ENCODE data around the gene SLC15A1. TPM values are rescaled to one million over a fixed set of nuclear protein-coding genes. Genes with fewer than 3 reads are reported as not detected.

Gene SLC15A1
- total and polyA plus RNA-seq, 4 donors, result 5.8 to 19.7 (median 11.6) TPM

DNA sequence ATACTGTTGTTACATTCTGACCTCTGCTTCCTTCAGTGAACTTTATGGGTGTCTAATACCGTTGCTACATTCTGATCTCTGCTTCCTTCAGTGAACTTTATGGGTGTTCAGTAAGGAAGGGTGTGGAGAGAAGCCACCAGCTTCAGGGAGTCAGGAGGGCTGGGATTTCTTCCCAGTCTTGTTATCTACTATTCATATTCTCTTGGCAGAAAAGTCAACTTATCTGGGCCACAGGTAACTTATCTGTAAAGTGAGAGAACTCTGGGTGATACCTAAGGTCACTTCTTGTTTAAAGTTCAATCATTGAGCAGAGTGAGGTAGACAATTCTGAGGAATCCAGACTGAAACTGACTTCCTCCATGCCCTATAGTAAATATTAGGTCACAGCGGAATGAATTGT, 104.3 kb downstream of the SLC15A1 start:
- Histone ChIP-seq H3K27ac (ENCODE audit: low read depth in 1 of 2, low read length in 2 of 2) (no peak overlapping the region), H3K36me3 (ENCODE audit: control insufficient read depth in 4 of 4, insufficient read depth in 3 of 4, low read depth in 1 of 4, low read length in 3 of 4) (no peaks in the 10 kb centered on the region), H3K9me3 (ENCODE audit: control insufficient read depth in 4 of 4, low read length in 3 of 4) (no peaks in the 10 kb centered on the region), H3K4me1 (ENCODE audit: control insufficient read depth in 4 of 4, insufficient read depth in 4 of 4, low read length in 3 of 4) (peaks cover 0 to 17% (median 8%) of the 10 kb centered on the region in 4 donors), H3K4me3 (ENCODE audit: low read depth in 1 of 3, low read length in 3 of 3) (no peak overlapping the region), H3K9ac (ENCODE audit: low read depth in 1 of 2, low read length in 2 of 2) (no peak overlapping the region), H3K27me3 (ENCODE audit: control insufficient read depth in 4 of 4, insufficient read depth in 4 of 4, low read length in 3 of 4) (no peaks in the 10 kb centered on the region)
- 30% methylated on average over 2 of the region's 2 CpGs for WGBS
- TF ChIP-seq HNF4A (conservative IDR thresholded peaks at IDR 0.05) (peak; percentile 24 to 36), TAF1 (conservative IDR thresholded peaks at IDR 0.05) (no peak), CTCF (IDR thresholded peaks at IDR 0.05; ENCODE audit: low read depth, low read length, missing input control) (no peak), RXRA (IDR thresholded peaks at IDR 0.05) (peak; percentile 47 to 48)
- DNase-seq (ENCODE audit: low spot score), result no peak

DNA sequence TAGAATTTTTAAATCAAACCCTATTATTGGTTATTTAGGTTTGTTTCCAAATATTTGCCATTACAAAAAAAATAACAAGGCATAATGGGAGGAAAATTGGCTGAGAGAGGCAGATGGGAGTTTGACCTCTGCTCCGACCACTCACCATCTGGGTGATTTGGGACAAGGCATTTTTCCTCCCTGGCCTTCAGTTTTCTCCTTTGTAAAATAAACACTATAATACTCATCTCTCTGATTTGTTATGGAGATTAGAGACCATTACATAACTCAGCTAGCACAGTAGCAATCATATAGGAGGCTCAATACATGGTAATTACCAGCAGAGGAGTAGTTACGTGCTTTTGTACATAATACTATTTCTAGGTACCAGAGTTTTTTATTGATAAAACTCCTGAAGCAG, 105.4 kb downstream of the SLC15A1 start:
- Histone ChIP-seq H3K9ac (ENCODE audit: low read depth in 1 of 2, low read length in 2 of 2) (no peak overlapping the region), H3K4me1 (ENCODE audit: control insufficient read depth in 4 of 4, insufficient read depth in 4 of 4, low read length in 3 of 4) (peaks cover 0 to 15% (median 7%) of the 10 kb centered on the region in 4 donors), H3K27me3 (ENCODE audit: control insufficient read depth in 4 of 4, insufficient read depth in 4 of 4, low read length in 3 of 4) (no peaks in the 10 kb centered on the region), H3K9me3 (ENCODE audit: control insufficient read depth in 4 of 4, low read length in 3 of 4) (no peaks in the 10 kb centered on the region), H3K27ac (ENCODE audit: low read depth in 1 of 2, low read length in 2 of 2) (no peak overlapping the region), H3K36me3 (ENCODE audit: control insufficient read depth in 4 of 4, insufficient read depth in 3 of 4, low read depth in 1 of 4, low read length in 3 of 4) (no peaks in the 10 kb centered on the region), H3K4me3 (ENCODE audit: low read depth in 1 of 3, low read length in 3 of 3) (no peak overlapping the region)
- WGBS, result 87% methylated on average over 2 of the region's 2 CpGs
- TF ChIP-seq JUND (IDR thresholded peaks at IDR 0.05) (no peak), RXRA (IDR thresholded peaks at IDR 0.05) (no peak), FOXA1 (IDR thresholded peaks at IDR 0.05) (no peak), HNF4A (conservative IDR thresholded peaks at IDR 0.05) (no peak), TAF1 (conservative IDR thresholded peaks at IDR 0.05) (no peak), RAD21 (IDR thresholded peaks at IDR 0.05) (no peak), ATF3 (IDR thresholded peaks at IDR 0.05) (no peak), SP1 (IDR thresholded peaks at IDR 0.05) (no peak), EGR1 (IDR thresholded peaks at IDR 0.05; ENCODE audit: low read depth in 2 of 2) (no peak), GABPA (IDR thresholded peaks at IDR 0.05 in 1 of 2, conservative IDR thresholded peaks at IDR 0.05 in 1 of 2) (no peak), FOXA2 (IDR thresholded peaks at IDR 0.05) (no peak), HNF4G (IDR thresholded peaks at IDR 0.05) (no peak), YY1 (IDR thresholded peaks at IDR 0.05) (no peak), REST (IDR thresholded peaks at IDR 0.05) (no peak), NR2F2 (IDR thresholded peaks at IDR 0.05) (no peak), CTCF (IDR thresholded peaks at IDR 0.05; ENCODE audit: low read depth, low read length, missing input control) (no peak)
- TF ChIP-seq, protein P1, sequence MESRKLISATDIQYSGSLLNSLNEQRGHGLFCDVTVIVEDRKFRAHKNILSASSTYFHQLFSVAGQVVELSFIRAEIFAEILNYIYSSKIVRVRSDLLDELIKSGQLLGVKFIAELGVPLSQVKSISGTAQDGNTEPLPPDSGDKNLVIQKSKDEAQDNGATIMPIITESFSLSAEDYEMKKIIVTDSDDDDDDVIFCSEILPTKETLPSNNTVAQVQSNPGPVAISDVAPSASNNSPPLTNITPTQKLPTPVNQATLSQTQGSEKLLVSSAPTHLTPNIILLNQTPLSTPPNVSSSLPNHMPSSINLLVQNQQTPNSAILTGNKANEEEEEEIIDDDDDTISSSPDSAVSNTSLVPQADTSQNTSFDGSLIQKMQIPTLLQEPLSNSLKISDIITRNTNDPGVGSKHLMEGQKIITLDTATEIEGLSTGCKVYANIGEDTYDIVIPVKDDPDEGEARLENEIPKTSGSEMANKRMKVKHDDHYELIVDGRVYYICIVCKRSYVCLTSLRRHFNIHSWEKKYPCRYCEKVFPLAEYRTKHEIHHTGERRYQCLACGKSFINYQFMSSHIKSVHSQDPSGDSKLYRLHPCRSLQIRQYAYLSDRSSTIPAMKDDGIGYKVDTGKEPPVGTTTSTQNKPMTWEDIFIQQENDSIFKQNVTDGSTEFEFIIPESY (IDR thresholded peaks at IDR 0.05), result no peak
- TF ChIP-seq, protein P2, sequence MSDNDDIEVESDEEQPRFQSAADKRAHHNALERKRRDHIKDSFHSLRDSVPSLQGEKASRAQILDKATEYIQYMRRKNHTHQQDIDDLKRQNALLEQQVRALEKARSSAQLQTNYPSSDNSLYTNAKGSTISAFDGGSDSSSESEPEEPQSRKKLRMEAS (IDR thresholded peaks at IDR 0.05), result no peak
- no peak for DNase-seq (ENCODE audit: low spot score)

Measured in liver (tissue), 9 donors.